Measurements from ENCODE around the gene RBX1.
A peak's percentile ranks its signal among the peaks of the same experiment; 100 is the strongest.

RBX1 gene

GRCh38 chr22:40922484-40923303 is 28.5 kb upstream of the RBX1 start:
- no peak overlapping the region for H3K4me3 ChIP-seq (replicated peaks; ENCODE audit: low read depth, low read length)
- TF ChIP-seq CTCF (IDR thresholded peaks at IDR 0.05; ENCODE audit: low read length, missing control alignments), result peak; percentile 66
- peak; percentile 84 for DNase-seq (ENCODE audit: low read depth)

GRCh38 chr22:40928657-40929056 is 22.5 kb upstream of the RBX1 start:
- no peak overlapping the region for H3K4me3 ChIP-seq (replicated peaks; ENCODE audit: low read depth, low read length)
- DNase-seq (ENCODE audit: low read depth), result peak; percentile 43
- TF ChIP-seq CTCF (IDR thresholded peaks at IDR 0.05; ENCODE audit: low read length, missing control alignments), result no peak

- no peak overlapping the region for H3K4me3 ChIP-seq (replicated peaks; ENCODE audit: low read depth, low read length)
- TF ChIP-seq CTCF (IDR thresholded peaks at IDR 0.05; ENCODE audit: low read length, missing control alignments), result no peak
- DNase-seq (ENCODE audit: low read depth), result no peak
Measured at GRCh38 chr22:40932396-40932795, 18.8 kb upstream of the RBX1 start.

GRCh38 chr22:40939202-40939601 is 12.0 kb upstream of the RBX1 start:
- H3K4me3 ChIP-seq (replicated peaks; ENCODE audit: low read depth, low read length), result no peak overlapping the region
- no peak for DNase-seq (ENCODE audit: low read depth)
- no peak for TF ChIP-seq CTCF (IDR thresholded peaks at IDR 0.05; ENCODE audit: low read length, missing control alignments)

GRCh38 chr22:40951795-40952605 is 822 bp downstream of the RBX1 start:
- peak overlapping the region; percentile 92 for H3K4me3 ChIP-seq (replicated peaks; ENCODE audit: low read depth, low read length)
- peak; percentile 19 for DNase-seq (ENCODE audit: low read depth)
- no peak for TF ChIP-seq CTCF (IDR thresholded peaks at IDR 0.05; ENCODE audit: low read length, missing control alignments)

GRCh38 chr22:40953471-40953870 is 2.3 kb downstream of the RBX1 start:
- no peak for TF ChIP-seq CTCF (IDR thresholded peaks at IDR 0.05; ENCODE audit: low read length, missing control alignments)
- no peak for DNase-seq (ENCODE audit: low read depth)
- no peak overlapping the region for H3K4me3 ChIP-seq (replicated peaks; ENCODE audit: low read depth, low read length)
